Measurements from ENCODE around the gene FOXP1.
"Not testable (repeated sequence)": the region's sequence is repeated elsewhere in the genome, so short reads cannot be mapped to it uniquely, and the experiment has no call there.

The FOXP1 gene

DNA sequence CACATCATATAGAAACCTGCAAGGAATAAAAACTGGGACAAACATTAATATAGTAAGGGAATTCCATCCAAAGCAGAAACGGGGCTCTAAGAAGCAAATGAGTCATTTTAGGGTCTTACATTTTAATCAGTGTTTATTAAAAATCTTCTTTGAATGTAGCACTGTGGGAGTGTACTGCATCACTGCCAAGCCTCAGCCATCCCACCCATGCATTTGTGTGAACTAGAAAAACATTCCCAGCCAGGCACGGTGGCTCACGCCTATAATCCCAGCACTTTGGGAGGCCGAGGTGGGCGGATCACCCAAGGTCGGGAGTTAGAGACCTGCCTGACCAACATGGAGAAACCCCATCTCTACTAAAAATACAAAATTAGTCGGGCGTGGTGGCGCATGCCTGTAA is 57.1 kb downstream of the FOXP1 start:
- not testable (repeated sequence) for DNase-seq

DNA sequence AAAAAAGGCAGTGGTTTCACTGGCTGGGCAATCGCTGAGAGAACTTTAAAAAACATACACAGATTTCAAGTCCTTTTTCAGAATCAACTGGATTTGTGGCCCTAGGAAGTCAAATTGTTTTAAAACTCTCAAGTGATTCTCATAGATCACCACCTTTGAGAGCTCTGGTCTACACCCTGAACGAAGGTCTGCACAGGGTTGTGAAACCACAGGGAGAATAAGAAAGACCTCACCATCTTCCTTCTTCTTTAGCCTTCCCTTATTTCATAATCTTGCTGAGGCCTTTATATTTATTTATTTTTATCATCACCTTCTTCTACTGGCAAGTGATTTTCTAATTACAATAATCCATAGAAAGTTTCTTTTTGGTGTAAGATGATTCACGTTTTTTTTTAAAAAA is 58.1 kb downstream of the FOXP1 start:
- DNase-seq, result no peak

DNA sequence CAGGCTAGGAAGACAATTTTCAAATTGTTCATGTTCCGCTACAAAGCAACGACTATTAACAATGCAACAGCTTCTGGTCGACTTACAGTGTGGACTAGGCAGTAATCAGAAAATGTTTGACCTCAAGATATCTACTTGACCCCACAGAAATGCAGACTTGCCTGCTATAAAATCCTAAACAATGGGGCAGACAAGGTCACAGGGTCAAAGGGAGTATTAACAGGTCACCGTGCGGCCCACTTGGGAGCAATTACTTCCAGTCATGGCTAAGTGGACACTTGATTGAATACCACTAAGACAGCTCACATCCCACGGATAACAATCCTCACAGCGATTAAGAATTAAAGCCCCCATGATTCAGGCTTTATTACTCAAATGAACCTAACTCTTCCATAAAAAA is 58.9 kb downstream of the FOXP1 start:
- DNase-seq, result no peak

DNA sequence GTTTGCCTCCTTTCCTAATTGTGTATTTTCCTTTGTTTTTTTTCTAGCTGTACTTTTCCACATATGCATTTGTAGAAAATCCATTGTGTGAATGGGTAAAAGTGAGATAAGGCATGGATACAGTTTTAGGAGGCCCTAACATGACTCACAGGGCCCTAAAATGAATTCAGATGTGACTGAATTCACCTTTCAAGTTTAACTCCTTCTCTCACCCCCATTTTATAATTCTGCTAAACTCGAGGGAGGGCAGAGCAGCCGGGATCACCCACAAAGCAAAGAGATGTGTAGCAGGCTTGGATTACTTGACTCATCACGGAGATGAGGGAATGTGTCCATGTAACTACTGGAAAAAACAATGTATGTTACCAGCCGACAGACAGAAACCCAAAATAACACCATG is 59.9 kb downstream of the FOXP1 start:
- no peak for DNase-seq

DNA sequence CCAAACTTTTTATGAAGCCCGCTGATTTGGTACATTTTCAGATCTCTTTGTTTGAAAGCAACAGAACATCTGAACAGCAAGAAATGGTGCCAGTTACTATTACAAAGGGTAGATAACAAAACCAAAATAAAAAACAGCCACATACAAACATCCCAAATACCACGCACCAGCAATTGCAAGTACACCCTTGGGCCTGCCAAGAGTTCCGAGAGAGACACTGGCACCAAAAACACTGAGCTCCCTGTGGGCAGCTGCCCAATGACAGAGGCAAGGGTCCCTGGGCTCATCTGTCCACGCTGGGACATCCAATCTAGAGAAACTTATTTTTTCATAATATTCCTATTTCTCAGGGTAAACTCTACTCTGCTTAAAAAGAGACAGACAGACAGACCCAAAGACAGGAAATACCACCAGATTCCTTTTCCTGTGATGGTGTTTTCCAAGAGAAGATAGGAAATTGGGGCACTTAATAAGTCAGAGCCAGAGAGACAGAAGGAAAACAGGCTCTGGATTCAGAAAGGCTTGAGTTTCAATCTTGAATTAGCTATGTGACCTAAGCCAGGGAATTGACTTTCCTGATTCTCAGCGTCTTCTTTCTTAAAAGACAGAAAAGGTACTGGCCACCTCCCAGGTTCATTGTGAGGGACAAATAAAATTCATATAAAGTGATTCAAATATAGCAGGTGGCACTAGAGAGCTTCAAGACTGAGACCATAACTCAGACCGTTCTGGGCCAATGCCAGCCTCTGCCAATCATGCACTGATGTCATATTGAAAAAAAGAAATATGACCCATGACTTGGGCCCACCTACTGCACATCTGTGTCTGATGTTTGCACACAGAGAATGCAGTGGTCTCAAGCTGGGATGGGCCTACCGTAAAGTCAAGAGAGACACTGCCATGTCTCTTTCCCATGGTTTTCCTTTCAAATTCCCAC is 61.3 kb downstream of the FOXP1 start:
- DNase-seq, result no peak

DNA sequence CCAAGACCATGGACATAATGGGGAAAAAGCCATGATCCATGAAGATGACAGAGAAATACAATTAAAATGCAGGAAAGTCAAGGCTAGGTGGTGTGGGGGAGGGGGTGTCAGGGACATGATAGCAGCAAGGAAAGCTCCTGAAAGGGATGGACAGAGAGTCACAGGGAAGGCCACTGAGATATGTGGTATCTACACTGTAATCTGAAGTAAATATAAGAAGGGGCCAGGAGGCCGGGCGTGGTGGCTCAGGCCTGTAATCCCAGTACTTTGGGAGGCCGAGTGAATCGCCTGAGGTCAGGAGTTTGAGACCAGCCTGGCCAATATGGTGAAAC is 62.5 kb downstream of the FOXP1 start:
- no peak for DNase-seq

DNA sequence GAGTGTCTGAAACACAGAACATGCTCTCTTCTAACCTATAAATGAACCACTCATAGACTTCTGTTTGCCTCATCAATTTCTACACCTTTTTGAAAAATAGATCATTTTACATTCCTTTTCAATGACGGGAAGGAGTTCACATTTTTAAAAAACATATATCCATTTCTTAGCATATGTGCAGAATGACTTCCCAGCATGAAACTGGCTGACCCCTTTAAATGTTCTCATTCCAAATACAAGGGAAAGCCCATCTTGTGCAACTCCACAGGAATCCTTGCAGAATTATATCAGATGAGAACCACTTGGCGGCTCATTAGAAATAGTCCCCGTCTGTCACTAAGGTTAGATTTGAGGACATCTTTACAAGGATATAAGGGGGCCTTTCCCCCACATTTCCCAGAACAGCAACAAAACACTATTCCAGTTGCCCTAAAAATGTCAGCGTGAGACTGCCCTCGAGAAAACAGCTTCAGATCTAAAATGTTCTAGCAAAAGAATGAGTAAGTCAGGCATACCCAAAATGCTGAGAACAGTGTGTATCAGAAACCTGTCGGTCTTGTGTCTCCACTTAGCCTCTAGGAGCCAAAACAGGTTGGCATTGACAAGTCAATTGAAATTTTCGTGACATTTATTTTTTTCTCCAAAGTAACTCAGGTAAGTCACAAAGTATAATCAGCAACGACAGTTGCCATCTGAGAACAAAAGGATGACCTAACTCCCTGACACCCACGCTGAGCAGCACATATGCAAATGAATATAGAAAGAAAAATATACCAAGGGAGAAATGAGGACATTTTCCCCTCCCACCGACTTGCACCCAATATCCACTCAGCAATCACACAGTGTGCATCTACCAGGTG is 63.1 kb downstream of the FOXP1 start:
- DNase-seq, result no peak

DNA sequence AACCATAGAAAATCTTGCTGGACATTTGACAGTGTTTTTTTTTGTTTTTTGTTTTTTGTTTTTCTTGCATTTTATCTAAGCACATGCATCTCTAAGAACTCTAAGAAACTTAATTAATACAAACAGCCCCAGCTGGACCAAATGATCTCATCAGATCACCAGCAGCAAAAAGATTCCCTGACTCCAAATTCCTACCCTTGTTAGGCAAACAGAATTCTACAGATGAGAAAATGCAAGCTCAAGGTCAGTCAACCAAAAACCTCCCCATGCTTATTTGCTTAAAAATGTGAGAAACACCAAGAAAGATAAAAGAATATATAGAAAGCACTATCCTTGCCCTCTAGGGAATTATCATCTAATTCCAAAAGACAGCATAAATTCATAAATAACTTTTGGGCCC is 65.4 kb downstream of the FOXP1 start:
- DNase-seq, result no peak

DNA sequence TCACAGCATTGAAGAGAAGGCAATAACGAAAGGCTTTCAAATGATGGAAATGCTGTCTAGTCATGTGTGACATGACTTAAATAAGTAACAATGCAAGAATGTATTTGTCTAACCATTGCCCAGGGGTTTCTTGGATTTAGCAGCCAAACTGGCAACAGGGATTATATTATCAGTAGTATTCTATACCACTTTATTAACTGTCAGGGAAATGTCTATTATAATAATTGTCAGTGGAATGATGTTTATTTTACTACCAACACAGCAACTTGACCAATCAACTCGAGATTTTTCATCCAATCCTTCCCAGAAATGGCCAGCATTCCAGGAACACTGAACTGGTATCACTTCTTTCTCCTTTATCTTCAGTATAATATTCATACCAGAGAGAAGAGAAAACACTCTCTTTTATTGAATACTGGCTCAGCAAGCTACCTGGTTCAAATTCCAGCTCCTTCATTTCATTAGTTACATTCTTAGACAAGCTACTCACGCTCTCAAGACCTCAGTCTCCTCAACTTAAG is 66.2 kb downstream of the FOXP1 start:
- DNase-seq, result no peak

DNA sequence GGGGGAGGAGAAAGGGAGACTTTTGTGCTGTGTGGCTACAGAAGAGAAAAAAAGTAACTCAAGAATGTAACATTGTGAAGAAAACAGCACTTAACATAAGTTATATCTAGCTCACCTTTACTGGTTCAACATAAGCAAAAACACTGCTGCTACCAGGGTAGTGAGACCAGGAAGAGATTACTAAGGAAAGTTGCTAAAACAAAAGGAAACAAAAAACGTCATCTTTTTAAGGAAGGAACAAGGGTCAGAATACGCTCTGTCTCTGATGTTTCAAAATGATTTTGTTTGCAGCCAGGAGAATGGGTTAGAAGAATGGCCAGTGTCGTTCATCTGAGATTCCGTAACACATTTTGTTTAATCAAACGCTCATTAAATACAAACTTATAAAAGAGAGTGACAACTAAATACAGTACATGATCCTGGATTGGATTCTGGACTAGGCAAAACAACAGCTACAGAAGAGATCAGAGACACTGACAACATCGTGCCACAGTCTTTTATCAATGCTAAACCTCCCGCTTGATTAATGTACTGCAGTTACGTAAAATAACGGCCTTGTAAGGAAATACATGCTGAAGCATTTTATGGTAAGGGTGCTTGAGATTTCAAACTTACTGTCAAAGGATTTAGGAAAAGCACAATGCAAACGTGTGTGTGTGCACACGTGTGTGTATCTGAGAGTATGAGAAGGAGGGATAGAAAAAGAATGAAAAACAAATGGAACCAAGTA is 67.7 kb downstream of the FOXP1 start:
- no peak for DNase-seq

DNA sequence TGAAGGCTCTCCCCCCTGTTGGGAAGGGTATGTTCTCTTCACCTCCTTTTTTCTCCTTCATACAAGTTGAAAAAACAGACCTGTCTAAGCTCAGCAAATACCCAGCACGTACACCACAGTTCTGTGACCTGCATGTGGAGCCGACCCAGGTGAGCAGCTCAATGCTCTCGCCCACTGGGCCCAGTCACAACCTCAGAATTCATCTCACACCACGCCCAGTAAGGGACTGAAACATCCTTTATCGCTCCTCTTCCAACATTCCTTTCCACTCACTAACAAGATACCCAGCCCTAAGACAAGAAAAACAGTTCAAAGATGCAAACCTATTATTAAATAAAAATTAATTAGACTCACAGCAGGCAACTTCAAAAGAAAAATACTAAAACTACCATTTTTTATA is 68.9 kb downstream of the FOXP1 start:
- no peak for DNase-seq

DNA sequence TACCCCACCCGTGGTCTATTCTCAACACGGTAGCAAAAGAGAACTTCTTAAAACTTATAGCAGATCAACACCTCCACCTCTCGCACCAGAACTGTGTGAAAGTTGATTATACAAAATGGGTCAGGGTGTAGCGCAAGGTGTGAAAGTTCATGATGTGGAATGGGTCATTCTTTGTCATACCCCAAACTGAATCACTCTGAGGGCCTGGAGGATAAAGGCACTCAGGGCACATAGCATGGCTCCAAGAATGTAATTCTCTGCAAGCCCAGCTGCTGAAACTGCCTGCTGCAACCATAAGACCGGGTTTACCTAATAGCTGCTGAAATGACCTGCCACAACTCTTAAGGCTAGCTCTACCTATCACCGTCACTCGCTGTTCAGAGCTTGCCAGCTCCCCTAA is 70.0 kb downstream of the FOXP1 start:
- no peak for DNase-seq

DNA sequence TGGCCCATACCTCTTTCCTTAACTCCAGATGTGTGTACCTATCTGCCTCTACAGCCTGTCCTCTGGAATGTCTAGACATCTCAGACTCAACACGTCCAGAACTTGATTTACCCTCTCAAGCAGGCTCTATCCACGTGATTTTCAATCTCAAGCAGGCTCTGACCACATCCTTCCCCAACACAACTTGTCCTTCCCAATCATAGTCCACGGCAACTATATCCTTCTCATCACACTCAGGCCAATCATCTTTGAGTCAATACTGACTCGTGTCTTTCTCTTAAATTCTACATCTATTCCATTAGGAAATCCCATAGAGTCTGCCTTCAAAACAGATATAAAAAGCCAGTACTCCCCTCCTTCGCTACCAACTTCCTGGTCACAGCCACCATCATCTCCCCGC is 70.4 kb downstream of the FOXP1 start:
- no peak for DNase-seq

DNA sequence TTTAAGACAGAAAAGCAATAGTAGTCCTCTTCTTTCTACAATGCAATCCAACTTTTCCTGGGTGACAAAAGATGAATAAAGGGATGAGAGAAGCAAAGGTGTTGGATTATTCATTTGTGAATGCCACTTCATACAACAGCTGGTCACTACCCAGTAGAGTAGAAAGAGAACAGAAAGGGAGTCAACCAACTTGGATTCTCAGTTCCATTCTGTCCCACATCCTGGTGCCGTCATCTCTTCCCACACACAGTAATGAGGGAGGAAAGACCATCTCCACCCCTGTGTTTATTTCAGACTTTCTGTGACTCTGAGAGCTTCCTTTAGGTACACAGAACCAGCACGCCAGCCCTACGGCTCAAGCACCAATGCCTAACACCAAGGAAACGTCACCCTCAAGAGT is 71.0 kb downstream of the FOXP1 start:
- no peak for DNase-seq

DNA sequence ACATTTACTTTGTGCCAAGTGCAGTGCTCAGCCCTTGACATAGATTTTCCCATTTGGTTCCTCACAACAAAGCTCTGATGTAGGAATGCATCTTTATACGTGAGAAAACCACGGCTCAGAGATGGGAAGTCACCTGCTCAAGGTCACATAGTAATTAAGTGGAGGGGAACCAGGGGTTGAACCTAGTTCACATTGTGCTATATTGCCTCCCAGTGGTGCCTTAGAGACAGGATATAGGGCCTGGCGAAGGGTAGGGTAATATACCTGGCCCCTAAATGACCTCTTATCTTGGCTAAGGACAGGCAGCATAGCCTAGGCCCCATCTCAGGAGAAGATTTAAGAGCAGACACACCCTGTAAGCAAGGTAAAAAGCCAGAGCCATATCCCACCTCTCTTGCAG is 71.5 kb downstream of the FOXP1 start:
- no peak for DNase-seq

DNA sequence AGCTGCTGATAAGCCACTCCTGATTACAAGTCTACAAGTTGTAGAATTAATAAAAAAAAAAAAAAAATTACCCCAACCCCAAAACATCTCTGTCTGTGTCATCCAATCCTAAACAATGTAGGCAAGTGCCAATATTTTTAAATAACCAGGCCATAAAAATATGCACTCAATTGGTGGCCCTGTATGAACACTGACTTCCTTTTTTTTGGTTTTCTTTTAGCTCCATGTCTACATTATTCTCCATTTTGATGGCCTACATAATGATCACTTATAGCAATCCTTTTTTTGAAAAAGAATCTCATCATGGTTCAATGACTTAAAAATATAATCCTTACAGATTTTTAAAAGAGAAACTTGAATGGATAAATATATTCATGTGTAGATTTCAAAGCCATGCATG is 72.1 kb downstream of the FOXP1 start:
- no peak for DNase-seq

DNA sequence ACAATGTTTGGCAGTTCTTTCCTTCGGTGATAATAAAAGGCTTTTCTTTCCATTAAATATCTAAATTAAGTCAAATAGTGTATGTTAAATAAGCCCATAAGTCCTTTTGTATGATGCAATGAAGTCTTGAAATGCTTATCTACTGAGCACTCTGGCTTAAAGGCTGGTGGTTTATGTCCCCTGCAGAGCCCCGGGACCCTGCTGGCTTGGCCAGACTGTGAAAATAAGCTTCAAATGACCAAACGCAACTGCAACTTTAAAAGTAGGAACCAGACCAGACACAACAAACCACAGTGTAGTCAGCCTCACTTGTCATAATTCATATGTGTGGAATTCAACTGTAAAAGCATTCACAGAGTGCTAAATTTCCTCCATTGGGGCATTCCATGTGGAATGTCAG is 72.5 kb downstream of the FOXP1 start:
- DNase-seq, result no peak

DNA sequence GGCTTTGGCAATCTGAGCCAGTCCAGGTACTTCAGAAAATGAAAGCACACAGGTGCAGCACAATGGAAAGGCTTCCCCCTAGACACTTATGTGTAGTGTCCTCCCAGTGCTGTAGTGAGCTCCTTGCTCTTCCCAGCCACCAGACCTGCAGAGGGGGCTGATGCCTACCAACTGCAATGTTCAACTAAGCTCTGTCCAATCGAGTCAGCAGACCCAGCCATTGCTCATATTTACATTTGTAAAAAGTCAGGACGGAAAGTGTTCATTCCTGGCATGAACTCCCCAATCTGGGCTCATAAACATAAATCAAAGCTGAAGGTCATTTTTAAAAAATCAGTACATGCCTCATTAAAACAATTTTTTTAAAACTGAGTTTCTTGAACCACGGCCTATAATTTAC is 73.0 kb downstream of the FOXP1 start:
- DNase-seq, result no peak

DNA sequence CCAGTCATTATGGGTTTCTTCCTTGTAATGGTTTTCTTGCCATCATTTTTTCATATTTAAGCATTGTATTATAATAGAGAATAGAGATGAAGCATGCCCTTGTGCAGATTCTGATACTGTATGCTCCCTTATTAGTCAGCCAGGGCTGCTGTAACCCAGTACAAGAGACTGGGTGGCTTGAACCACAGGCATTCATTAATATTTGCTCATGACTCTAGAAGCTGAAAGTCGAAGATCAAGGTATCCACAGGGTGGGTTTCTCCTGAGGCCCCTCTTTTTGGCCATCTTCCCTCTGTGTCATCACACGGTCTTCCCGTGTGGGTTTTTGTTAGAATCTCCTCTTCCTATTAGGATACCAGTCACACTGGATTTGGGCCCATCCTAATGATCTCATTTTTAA is 74.5 kb downstream of the FOXP1 start:
- no peak for DNase-seq

DNA sequence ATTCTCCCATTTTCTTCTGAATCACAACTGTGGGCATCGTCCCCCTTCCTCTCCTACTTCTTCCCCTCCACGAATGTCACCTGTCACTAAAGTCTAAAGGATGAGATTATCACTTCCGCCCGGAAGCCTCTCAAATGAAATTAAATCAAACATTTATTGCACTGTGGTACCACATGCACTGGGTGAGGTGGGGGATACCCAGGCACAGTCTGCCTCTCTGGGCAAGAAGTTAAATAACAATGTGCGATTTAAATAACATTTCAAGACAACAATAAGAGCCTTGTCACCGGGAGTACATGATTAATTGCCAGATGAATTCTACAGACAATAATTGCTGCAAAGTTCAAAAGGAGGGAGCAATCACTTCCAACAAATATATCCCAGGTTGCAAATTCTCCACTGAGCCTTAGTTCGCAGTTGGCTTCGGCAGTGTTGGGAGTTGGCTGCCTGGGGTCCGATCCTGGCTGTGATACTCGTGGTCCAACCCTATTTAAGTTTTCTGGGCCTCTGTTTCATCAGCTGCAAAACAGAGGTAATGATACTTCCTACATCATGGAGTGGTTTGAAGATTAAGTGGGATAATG is 77.7 kb downstream of the FOXP1 start:
- DNase-seq, result no peak

DNA sequence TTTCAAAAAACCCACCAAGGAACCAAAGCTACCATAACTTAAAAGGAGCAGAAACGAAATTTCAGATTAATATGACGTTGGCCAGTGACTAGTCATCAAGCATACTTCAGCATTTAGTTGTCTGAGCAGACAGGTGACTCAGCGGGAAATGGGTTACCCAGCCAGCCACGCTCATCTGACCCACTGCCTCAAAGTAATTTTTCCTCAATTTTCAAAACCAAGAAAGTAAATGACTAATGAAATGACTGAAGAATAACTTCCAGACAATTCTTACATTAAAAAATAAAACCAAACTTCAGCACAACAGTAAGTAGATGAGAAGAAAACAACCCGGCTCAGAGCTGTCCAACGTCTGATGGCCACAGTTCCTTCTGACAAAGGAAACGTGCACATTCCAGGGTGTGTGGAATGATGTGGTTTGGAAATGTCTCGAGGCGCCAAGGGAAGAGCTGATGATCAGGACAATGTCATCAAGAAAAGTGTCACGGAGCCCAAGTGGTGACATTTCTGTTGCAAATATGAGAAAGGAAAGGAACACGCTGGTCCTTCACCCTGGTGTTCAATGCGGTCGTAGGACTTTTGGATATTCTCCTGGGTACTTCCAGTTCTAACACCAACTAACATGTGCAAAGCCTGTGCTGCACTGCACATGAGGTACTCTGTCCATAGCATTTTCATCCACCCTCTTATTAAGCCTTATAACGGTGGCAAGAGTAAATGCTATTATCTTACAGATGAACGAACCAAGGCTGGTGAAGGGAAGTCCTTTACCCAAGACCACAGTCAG is 79.1 kb downstream of the FOXP1 start:
- no peak for DNase-seq
